Vagina (tissue), 2 donors: ENCODE data around the gene VILL.

Experiments used
- CTCF ChIP-seq, 3 experiments: fragments of 450-650 bp in 2 of 3; fragments of 200-600 bp in 1 of 3; sonication (generic) in 1 of 3; IDR thresholded peaks; one replicate each; pipeline ENCODE4 v1.5.1; 2017 to 2019; ENCODE audit warnings: antibody characterized with exemption in 3 of 3, mild to moderate bottlenecking in 2 of 3, moderate library complexity in 2 of 3
- POLR2A ChIP-seq, 2 donors: fragments of 450-650 bp; IDR thresholded peaks; one replicate each; pipeline ENCODE4 v1.6.1; 2017; ENCODE audit warnings: antibody characterized with exemption in 2 of 2, mild to moderate bottlenecking in 2 of 2, moderate library complexity in 2 of 2

- no peak for TF ChIP-seq POLR2A (IDR thresholded peaks at IDR 0.05)
- no peak for TF ChIP-seq CTCF (IDR thresholded peaks at IDR 0.05)
These were observed 11.0 kb downstream of the VILL start for GRCh38 chr3:38001456-38002081.
